H1 (cell line): ENCODE results near the gene CD226. TPM values are rescaled to one million over a fixed set of nuclear protein-coding genes. Genes with fewer than 3 reads are reported as not detected.
"Not testable (repeated sequence)": the region's sequence is repeated elsewhere in the genome, so short reads cannot be mapped to it uniquely, and the experiment has no call there.

ENCODE experiments used
- CTCF ChIA-PET: fragments of 300-600 bp; sonication (Branson Sonifier 250); formaldehyde crosslinking; loops from one replicate; lab custom pipeline; 2021; ENCODE audit not compliant: partially characterized antibody; lab: Charles Lee
- POLR2A ChIA-PET: fragments of 300-600 bp; sonication (Branson Sonifier 250); formaldehyde crosslinking; loops from one replicate; lab custom pipeline; 2021; ENCODE audit warnings: inconsistent platforms; ENCODE audit not compliant: partially characterized antibody; lab: Charles Lee
- DNase-seq, 2 experiments: peaks; one replicate each; pipeline versions ENCODE4 v3.0.0 to v3.0.0-alpha.2; 2010 to 2022; ENCODE audit warnings: low spot score in 2 of 2, low read depth in 1 of 2, mixed read lengths in 1 of 2
- FAIRE-seq: peaks from 2 replicates; lab custom pipeline; 2011; peaks lifted over from hg19 to GRCh38; lab: Jason Lieb, UNC
- H2AFZ ChIP-seq: 2 replicates; pipeline ENCODE4 v1.8.1; 2012; ENCODE audit warnings: low read length, inconsistent platforms
- H2AK5ac ChIP-seq: 2 replicates; pipeline ENCODE4 v1.6.1; 2013; ENCODE audit warnings: low read depth, low read length
- H2BK120ac ChIP-seq: replicated peaks from 2 replicates; pipeline ENCODE3; 2013; ENCODE audit warnings: low read depth, low read length, inconsistent platforms
- H2BK12ac ChIP-seq: 2 replicates; pipeline ENCODE4 v1.6.1; 2013; ENCODE audit warnings: low read depth, low read length
- H2BK15ac ChIP-seq: 2 replicates; pipeline ENCODE4 v1.6.1; 2013; ENCODE audit warnings: low read length
- H2BK20ac ChIP-seq: 2 replicates; pipeline ENCODE4 v1.6.1; 2013; ENCODE audit warnings: low read length
- H2BK5ac ChIP-seq: 2 replicates; pipeline ENCODE4 v1.6.1; 2013; ENCODE audit warnings: low read depth, low read length
- H3K14ac ChIP-seq: 2 replicates; pipeline ENCODE4 v1.6.1; 2013; ENCODE audit warnings: inconsistent platforms; ENCODE audit not compliant: insufficient read length
- H3K18ac ChIP-seq: 2 replicates; pipeline ENCODE4 v1.6.1; 2013; ENCODE audit warnings: low read length; ENCODE audit errors: extremely low read depth
- H3K23ac ChIP-seq: 2 replicates; pipeline ENCODE4 v1.6.1; 2013; ENCODE audit warnings: inconsistent platforms; ENCODE audit not compliant: insufficient read length
- H3K23me2 ChIP-seq: 2 replicates; pipeline ENCODE4 v1.6.1; 2013; ENCODE audit warnings: low read depth, low read length
- H3K27ac ChIP-seq: 2 replicates; pipeline ENCODE4 v1.6.1; 2011; ENCODE audit warnings: low read depth, low read length, inconsistent platforms
- H3K27me3 ChIP-seq, 4 experiments: replicated peaks in 1 of 4; 1 replicate in 1 of 4; 2 replicates in 3 of 4; pipeline versions ENCODE4 v1.6.1 to v1.8.1; 2011 to 2013; ENCODE audit warnings: low read length in 3 of 4, mild to moderate bottlenecking in 3 of 4, inconsistent platforms in 2 of 4, mixed read lengths in 2 of 4, moderate library complexity in 1 of 4; ENCODE audit not compliant: control insufficient read depth in 3 of 4, insufficient read depth in 3 of 4; ENCODE audit errors: extremely low read depth in 1 of 4
- H3K36me3 ChIP-seq, 4 experiments: 2 replicates each; pipeline versions ENCODE4 v1.6.1 to v1.8.1; 2011 to 2013; ENCODE audit warnings: mild to moderate bottlenecking in 4 of 4, low read length in 3 of 4, moderate library complexity in 2 of 4, control low read depth in 1 of 4, inconsistent platforms in 1 of 4; ENCODE audit not compliant: insufficient read depth in 4 of 4, control insufficient read depth in 2 of 4
- H3K4ac ChIP-seq: replicated peaks from 2 replicates; pipeline ENCODE3; 2013; ENCODE audit warnings: low read length, low read depth, mixed read lengths, inconsistent platforms; ENCODE audit not compliant: insufficient read length
- H3K4me1 ChIP-seq, 4 experiments: replicated peaks in 1 of 4; 1 replicate in 1 of 4; 2 replicates in 3 of 4; pipeline versions ENCODE4 v1.6.1 to v1.8.1; 2011 to 2013; ENCODE audit warnings: low read length in 3 of 4, inconsistent platforms in 2 of 4, mixed read lengths in 1 of 4; ENCODE audit not compliant: insufficient read depth in 4 of 4, control insufficient read depth in 3 of 4
- H3K4me2 ChIP-seq, 2 experiments: 2 replicates each; pipeline versions ENCODE4 v1.6.1 to v1.8.1; 2011 to 2013; ENCODE audit warnings: low read depth in 2 of 2, low read length in 2 of 2, control low read depth in 1 of 2, inconsistent platforms in 1 of 2, mild to moderate bottlenecking in 1 of 2; ENCODE audit not compliant: insufficient read depth in 1 of 2
- H3K4me3 ChIP-seq, 4 experiments: fragments of 200-600, 300-600 bp in 1 of 4; sonication (generic), shearing (Covaris generic), sonication (Bioruptor Twin) in 1 of 4; 2 replicates each; pipeline versions ENCODE4 v1.5.1 to v1.8.1; 2011 to 2016; ENCODE audit warnings: low read length in 4 of 4, low read depth in 3 of 4, control low read depth in 2 of 4, inconsistent platforms in 2 of 4, mild to moderate bottlenecking in 2 of 4, mixed read lengths in 1 of 4, moderate library complexity in 1 of 4; ENCODE audit not compliant: insufficient read depth in 2 of 4; ENCODE audit errors: extremely low read depth in 1 of 4
- H3K56ac ChIP-seq: replicated peaks from 2 replicates; pipeline ENCODE3; 2013; ENCODE audit warnings: low read depth, mild to moderate bottlenecking, mixed read lengths, low read length, inconsistent platforms; ENCODE audit not compliant: insufficient read length
- H3K79me1 ChIP-seq: 2 replicates; pipeline ENCODE4 v1.6.1; 2013; ENCODE audit warnings: low read depth, low read length, control low read depth
- H3K79me2 ChIP-seq, 2 experiments: 2 replicates each; pipeline versions ENCODE4 v1.6.1 to v1.8.1; 2012 to 2013; ENCODE audit warnings: low read length in 2 of 2, mild to moderate bottlenecking in 2 of 2, inconsistent platforms in 1 of 2; ENCODE audit not compliant: insufficient read depth in 2 of 2, control insufficient read depth in 1 of 2
- H3K9ac ChIP-seq, 4 experiments: replicated peaks in 1 of 4; 1 replicate in 1 of 4; 2 replicates in 3 of 4; pipeline versions ENCODE4 v1.6.1 to v1.8.1; 2011 to 2013; ENCODE audit warnings: low read depth in 3 of 4, low read length in 3 of 4, control low read depth in 2 of 4, mild to moderate bottlenecking in 2 of 4, moderate library complexity in 2 of 4, inconsistent platforms in 1 of 4; ENCODE audit errors: extremely low read depth in 1 of 4
- H3K9me3 ChIP-seq, 2 experiments: 2 replicates each; pipeline versions ENCODE4 v1.6.1 to v1.8.1; 2012 to 2013; ENCODE audit warnings: mild to moderate bottlenecking in 2 of 2, moderate library complexity in 2 of 2, control low read depth in 1 of 2, inconsistent platforms in 1 of 2, low read depth in 1 of 2, low read length in 1 of 2, mixed read lengths in 1 of 2; ENCODE audit not compliant: insufficient read depth in 2 of 2
- H4K20me1 ChIP-seq, 2 experiments: replicated peaks in 1 of 2; 2 replicates each; pipeline versions ENCODE3 to v1.8.1; 2011 to 2013; ENCODE audit warnings: inconsistent platforms in 2 of 2, low read length in 2 of 2, mild to moderate bottlenecking in 1 of 2; ENCODE audit not compliant: insufficient read depth in 2 of 2, control insufficient read depth in 1 of 2
- H4K5ac ChIP-seq: 2 replicates; pipeline ENCODE4 v1.6.1; 2013; ENCODE audit warnings: low read length, low read depth, mixed read lengths, inconsistent platforms; ENCODE audit not compliant: insufficient read length
- H4K8ac ChIP-seq: 2 replicates; pipeline ENCODE4 v1.8.0; 2013; ENCODE audit warnings: mild to moderate bottlenecking, moderate library complexity, low read length, inconsistent platforms; ENCODE audit not compliant: insufficient read depth; ENCODE audit errors: extremely low read depth
- H4K91ac ChIP-seq: replicated peaks from 2 replicates; pipeline ENCODE3; 2013; ENCODE audit warnings: low read length, mixed read lengths, inconsistent platforms; ENCODE audit not compliant: insufficient read length
- WGBS, 2 experiments: shearing (Covaris generic) in 1 of 2; methylation state at CpG; one replicate each; pipeline versions ENCODE4 v1.1.6 to v1.1.7; 2013 to 2015; ENCODE audit warnings: low lambda C conversion rate in 2 of 2, mixed read lengths in 2 of 2, inconsistent platforms in 1 of 2, low coverage in 1 of 2, missing lambda C conversion rate in 1 of 2; ENCODE audit not compliant: insufficient replicate concordance in 2 of 2, insufficient coverage in 1 of 2, insufficient read length in 1 of 2; ENCODE audit errors: extremely low coverage in 1 of 2, missing lambda C conversion rate in 1 of 2; 5-methylcytosine and 5-hydroxymethylcytosine counted together
- polyA plus RNA-seq, 7 experiments: library from polyadenylated mRNA; depleted of rRNA in 3 of 7; stranded (reverse) in 5 of 7; unstranded in 2 of 7; fragments of >200 nt in 5 of 7; fragments of 200-250 nt in 2 of 7; gene quantifications; 1 replicate in 5 of 7; 2 replicates in 1 of 7; 4 replicates in 1 of 7; pipeline versions ENCODE4 v1.2.1 to v1.2.3, GENCODE V29; 2011 to 2013; ENCODE audit warnings: missing spikeins in 2 of 7, mixed read lengths in 2 of 7
- total RNA-seq: library from RNA; stranded (reverse); fragmentation: NEBNext Ultra II Directional; extraction: Animal tissue kit (Norgen Biotek cat#: 25700); gene quantifications from 2 replicates; pipeline ENCODE4 v1.2.1, GENCODE V29; 2021

Gene CD226
- total and polyA plus RNA-seq, 2 of the 8 experiments (the other 6 are each of a cell fraction or from before 2014, with no cell fraction given): not detected

GRCh38 chr18:69864802-69865201 lies 82.9 kb downstream of the CD226 start:
- POLR2A ChIA-PET, H3K36me3 ChIP-seq, H3K23me2 ChIP-seq, H4K20me1 ChIP-seq, H3K14ac ChIP-seq, H4K91ac ChIP-seq, H2AFZ ChIP-seq, H3K9ac ChIP-seq, H2BK5ac ChIP-seq, H3K4me3 ChIP-seq, H2BK20ac ChIP-seq, H3K23ac ChIP-seq, H3K4me1 ChIP-seq, H4K8ac ChIP-seq, H3K18ac ChIP-seq, H3K4ac ChIP-seq, H4K5ac ChIP-seq, H2AK5ac ChIP-seq, H2BK120ac ChIP-seq, H3K79me1 ChIP-seq, H2BK15ac ChIP-seq, H3K9me3 ChIP-seq, H3K79me2 ChIP-seq, DNase-seq, H3K56ac ChIP-seq, H3K27me3 ChIP-seq, H3K4me2 ChIP-seq, H2BK12ac ChIP-seq, FAIRE-seq, H3K27ac ChIP-seq: not testable (repeated sequence)
- CTCF ChIA-PET: interaction anchor here (1.5 kb wide), 1 partner anchor 22 kb away, joined by 5 read pairs; no protein-coding TSS in a partner anchor
- 90% methylated on average over 6 of the region's 6 CpGs; no CpG with 5 or more reads in 1 of the 2 experiments for WGBS, 2 experiments
